ENCODE results near the gene SYNE1. TPM values are rescaled to one million over a fixed set of nuclear protein-coding genes. Genes with fewer than 3 reads are reported as not detected.

The SYNE1 gene
- total RNA-seq, 2 experiments from 2014 or later, result 133 to 140 TPM

GRCh38 chr6:152399399-152399798, 237.8 kb downstream of the SYNE1 start:
- ATAC-seq (ENCODE audit: low read depth) (no peak), DNase-seq (no peak)
- Mint-ChIP-seq H3K4me1 (no peaks in the 10 kb centered on the region), H3K36me3 (no peaks in the 10 kb centered on the region), H3K27me3 (peaks cover under 1% of the 10 kb centered on the region), H3K27ac (no peak overlapping the region), H3K4me3 (no peak overlapping the region), H3K9me3 (peaks cover 1% of the 10 kb centered on the region)
- POLR2A ChIA-PET, result no interaction called here

- no peak for ATAC-seq (ENCODE audit: low read depth)
- no peaks in the 10 kb centered on the region for H3K36me3 Mint-ChIP-seq
- H3K9me3 Mint-ChIP-seq, result peaks cover 1% of the 10 kb centered on the region
- H3K4me3 Mint-ChIP-seq, result no peak overlapping the region
- H3K4me1 Mint-ChIP-seq, result no peaks in the 10 kb centered on the region
- peaks cover 3% of the 10 kb centered on the region for H3K27me3 Mint-ChIP-seq
- no peak for DNase-seq
- no peak overlapping the region for H3K27ac Mint-ChIP-seq
- POLR2A ChIA-PET, result no interaction called here
Observed at GRCh38 chr6:152398993-152399392, 238.2 kb downstream of the SYNE1 start.

DNA sequence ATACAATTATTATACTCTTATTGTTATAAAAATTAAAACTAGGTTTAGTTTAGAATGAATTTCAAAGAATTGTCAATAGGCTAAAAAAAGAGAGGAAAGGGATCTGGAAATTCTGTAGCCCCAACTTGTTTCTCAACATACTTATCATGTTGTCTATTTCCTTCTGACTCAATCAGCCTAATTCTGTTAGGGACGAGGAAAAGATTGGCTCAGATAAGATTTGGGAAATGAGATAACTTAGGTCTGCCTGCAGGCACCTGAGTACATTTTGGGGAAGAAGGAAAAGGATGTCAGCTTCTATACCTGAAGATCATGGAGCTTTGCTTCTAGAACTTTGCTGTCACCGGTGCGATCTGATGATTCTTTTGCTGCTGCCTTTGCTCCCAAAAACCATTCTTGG, 238.8 kb downstream of the SYNE1 start:
- no peak for ATAC-seq (ENCODE audit: low read depth)

DNA sequence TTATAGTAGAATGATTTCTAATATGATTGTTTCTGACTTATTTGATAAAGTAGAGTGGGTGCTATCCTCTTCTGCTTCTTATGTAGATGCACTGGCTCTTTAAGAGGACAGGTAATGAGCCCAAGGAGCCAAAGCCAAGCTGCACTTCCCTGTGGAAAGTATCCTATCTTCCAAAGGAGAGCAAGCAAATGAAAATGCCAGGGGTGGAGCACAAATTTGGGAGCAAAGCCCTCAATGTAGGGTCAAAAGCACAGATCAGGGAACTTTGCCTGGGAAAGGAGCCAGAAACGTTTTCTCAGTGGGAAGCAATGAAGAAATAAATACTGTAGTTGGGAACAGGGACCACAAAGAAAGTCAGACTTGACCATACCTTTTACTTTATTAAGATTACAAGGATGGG, 242.9 kb downstream of the SYNE1 start:
- POLR2A ChIA-PET, result no interaction called here
- no peaks in the 10 kb centered on the region for H3K4me1 Mint-ChIP-seq
- DNase-seq, result no peak
- no peak for ATAC-seq (ENCODE audit: low read depth)
- no peak overlapping the region for H3K4me3 Mint-ChIP-seq
- H3K36me3 Mint-ChIP-seq, result no peaks in the 10 kb centered on the region
- no peaks in the 10 kb centered on the region for H3K9me3 Mint-ChIP-seq
- no peak overlapping the region for H3K27ac Mint-ChIP-seq
- H3K27me3 Mint-ChIP-seq, result peaks cover 13% of the 10 kb centered on the region

More for the DNA sequence above, 238.8 kb downstream of the SYNE1 start:
- Mint-ChIP-seq H3K27ac (no peak overlapping the region), H3K36me3 (no peaks in the 10 kb centered on the region), H3K9me3 (peaks cover 1% of the 10 kb centered on the region), H3K4me1 (no peaks in the 10 kb centered on the region), H3K4me3 (no peak overlapping the region), H3K27me3 (peaks cover 5% of the 10 kb centered on the region)
- no peak for DNase-seq
- POLR2A ChIA-PET, result no interaction called here

DNA sequence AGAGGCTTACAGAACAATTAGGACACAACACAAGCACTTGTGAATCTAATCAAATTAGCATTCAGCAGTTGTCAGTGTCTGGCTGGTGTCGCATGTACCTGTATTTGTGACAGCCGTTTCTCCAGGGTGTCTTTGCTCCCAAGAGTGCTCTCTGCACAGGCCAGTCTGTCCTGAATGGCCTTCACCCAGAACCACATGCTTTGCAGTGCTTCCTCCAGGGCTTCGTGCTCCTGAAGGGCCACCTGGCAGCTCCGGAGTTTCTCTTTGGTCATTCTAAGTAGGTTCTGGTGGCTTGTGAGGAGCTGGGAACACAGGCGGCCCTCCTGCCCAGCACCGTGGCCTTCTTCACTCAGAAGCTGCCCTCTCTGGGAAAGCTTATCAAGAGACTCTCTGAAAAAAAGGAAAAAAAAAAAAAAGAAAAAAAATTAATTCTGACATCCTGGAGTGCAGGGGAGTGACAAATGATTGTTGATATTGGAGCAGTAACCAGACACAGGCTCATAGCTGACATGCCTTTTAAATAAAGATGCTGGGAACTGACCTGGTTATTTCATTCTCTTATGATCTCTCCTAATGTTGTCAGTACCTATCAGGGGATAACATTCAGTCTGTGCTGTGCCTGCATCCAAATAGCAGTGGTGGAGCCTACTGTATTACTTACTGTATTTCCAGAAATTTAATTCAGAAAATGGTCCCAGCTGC, 245.8 kb downstream of the SYNE1 start:
- H3K9me3 Mint-ChIP-seq, result no peaks in the 10 kb centered on the region
- H3K4me1 Mint-ChIP-seq, result no peaks in the 10 kb centered on the region
- H3K27ac Mint-ChIP-seq, result no peak overlapping the region
- peaks cover 17% of the 10 kb centered on the region for H3K27me3 Mint-ChIP-seq
- POLR2A ChIA-PET, result no interaction called here
- no peak overlapping the region for H3K4me3 Mint-ChIP-seq
- no peak for ATAC-seq (ENCODE audit: low read depth)
- H3K36me3 Mint-ChIP-seq, result no peaks in the 10 kb centered on the region
- DNase-seq, result no peak

- DNase-seq, result no peak
- no peaks in the 10 kb centered on the region for H3K4me1 Mint-ChIP-seq
- no peaks in the 10 kb centered on the region for H3K36me3 Mint-ChIP-seq
- H3K27me3 Mint-ChIP-seq, result peaks cover 12% of the 10 kb centered on the region
- POLR2A ChIA-PET, result no interaction called here
- H3K4me3 Mint-ChIP-seq, result no peak overlapping the region
- H3K27ac Mint-ChIP-seq, result no peak overlapping the region
- H3K9me3 Mint-ChIP-seq, result no peaks in the 10 kb centered on the region
- no peak for ATAC-seq (ENCODE audit: low read depth)
Observed at GRCh38 chr6:152387091-152387490, 250.1 kb downstream of the SYNE1 start.

- POLR2A ChIA-PET, result no interaction called here
- no peak for ATAC-seq (ENCODE audit: low read depth)
- no peak for DNase-seq
- no peaks in the 10 kb centered on the region for H3K36me3 Mint-ChIP-seq
- H3K4me1 Mint-ChIP-seq, result no peaks in the 10 kb centered on the region
- H3K9me3 Mint-ChIP-seq, result no peaks in the 10 kb centered on the region
- no peak overlapping the region for H3K27ac Mint-ChIP-seq
- peaks cover 10% of the 10 kb centered on the region for H3K27me3 Mint-ChIP-seq
- no peak overlapping the region for H3K4me3 Mint-ChIP-seq
Observed at GRCh38 chr6:152386131-152386530, 251.0 kb downstream of the SYNE1 start.

DNA sequence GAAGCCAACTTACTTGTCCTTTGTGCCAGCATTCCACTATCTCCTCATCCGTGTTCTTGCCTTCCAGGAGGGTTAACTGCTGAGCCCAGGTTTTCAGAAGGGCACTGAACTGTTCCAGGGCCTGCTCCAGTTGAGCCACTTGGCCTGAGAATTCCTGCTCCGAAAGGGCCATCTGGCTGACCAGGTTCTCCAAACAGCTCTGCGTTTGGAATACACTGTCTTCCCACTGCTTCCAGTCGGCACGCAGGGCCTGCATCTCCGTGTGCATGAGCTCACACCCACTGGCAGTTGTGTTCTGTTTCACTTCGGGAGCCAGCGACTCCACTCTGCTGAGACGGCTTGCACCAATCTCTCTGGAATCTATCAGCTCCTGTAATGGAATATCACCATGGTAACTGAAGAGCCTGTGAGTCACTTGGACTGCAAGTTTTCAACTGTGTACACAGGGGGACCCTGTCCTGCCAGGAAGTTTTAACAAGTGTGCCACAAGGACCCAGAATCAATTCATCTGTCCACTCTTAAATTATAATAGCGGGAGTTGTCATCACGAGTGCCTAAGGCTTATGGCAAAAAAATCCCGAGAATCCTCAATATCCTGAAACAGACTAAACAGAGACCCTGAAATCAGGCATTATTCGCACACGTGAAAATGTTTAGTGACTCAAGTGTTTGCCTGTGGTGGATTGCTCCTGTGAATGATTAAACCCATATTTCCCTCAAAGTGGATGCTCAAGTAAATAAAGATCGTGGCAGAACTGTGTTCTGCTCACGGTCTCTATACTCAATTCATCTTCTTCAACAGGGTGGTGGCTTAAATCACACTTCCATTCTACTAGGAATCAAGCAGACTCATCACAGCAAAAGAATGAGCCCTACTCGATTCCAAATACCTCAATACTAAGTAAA, 255.9 kb downstream of the SYNE1 start:
- H3K9me3 Mint-ChIP-seq, result no peaks in the 10 kb centered on the region
- H3K27me3 Mint-ChIP-seq, result no peaks in the 10 kb centered on the region
- no peak overlapping the region for H3K27ac Mint-ChIP-seq
- H3K36me3 Mint-ChIP-seq, result no peaks in the 10 kb centered on the region
- ATAC-seq (ENCODE audit: low read depth) (no peak), DNase-seq (no peak)
- no peak overlapping the region for H3K4me3 Mint-ChIP-seq
- no peaks in the 10 kb centered on the region for H3K4me1 Mint-ChIP-seq
- POLR2A ChIA-PET, result interaction anchor here (0.8 kb wide), 1 partner anchor 12 kb away, joined by 3 read pairs; no protein-coding TSS in a partner anchor

DNA sequence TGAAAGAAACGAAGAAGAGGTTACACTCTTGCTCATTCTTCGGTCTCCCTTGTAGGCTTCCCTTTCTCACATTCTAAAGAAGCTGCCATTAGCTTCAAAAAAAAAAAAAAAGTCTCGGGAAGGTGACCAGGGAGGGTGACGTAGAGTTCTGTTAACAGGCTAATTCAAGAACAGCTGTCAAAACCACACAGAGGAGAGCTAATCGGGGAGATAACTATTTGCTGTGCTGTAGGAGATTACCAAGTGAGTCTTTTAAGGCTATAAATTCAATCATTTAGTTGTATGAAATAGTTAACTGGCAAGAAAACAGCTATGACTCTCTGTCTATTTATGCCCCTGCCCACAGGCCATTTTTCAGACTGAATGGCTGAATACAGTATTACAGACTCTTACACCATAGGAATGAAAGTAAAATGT, 256.8 kb downstream of the SYNE1 start:
- H3K4me1 Mint-ChIP-seq, result no peaks in the 10 kb centered on the region
- POLR2A ChIA-PET, result interaction anchor here (0.8 kb wide), 1 partner anchor 11 kb away, joined by 3 read pairs; no protein-coding TSS in a partner anchor
- H3K27me3 Mint-ChIP-seq, result peaks cover 1% of the 10 kb centered on the region
- DNase-seq (no peak), ATAC-seq (ENCODE audit: low read depth) (no peak)
- no peaks in the 10 kb centered on the region for H3K9me3 Mint-ChIP-seq
- H3K27ac Mint-ChIP-seq, result no peak overlapping the region
- H3K4me3 Mint-ChIP-seq, result no peak overlapping the region
- no peaks in the 10 kb centered on the region for H3K36me3 Mint-ChIP-seq

DNA sequence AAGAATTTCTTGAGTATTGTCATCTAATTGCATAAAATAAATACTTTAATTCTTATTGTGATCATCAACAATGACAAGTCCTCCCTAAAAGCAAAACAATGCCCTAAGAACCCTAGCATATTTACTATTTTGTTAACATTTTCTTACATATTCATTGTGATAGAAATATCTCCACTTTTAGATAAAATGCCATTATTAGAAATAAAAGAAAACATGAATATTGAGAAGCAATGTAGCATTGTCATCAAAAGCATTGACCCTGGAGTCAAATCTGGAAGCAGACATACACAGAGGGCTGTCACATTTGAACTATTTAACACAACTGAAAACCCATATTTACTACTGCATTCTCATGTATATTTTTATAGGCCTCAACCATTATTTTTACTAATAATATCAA, 257.7 kb downstream of the SYNE1 start:
- POLR2A ChIA-PET, result no interaction called here
- DNase-seq (no peak), ATAC-seq (ENCODE audit: low read depth) (no peak)
- H3K27me3 Mint-ChIP-seq, result peaks cover 1% of the 10 kb centered on the region
- H3K27ac Mint-ChIP-seq, result no peak overlapping the region
- no peaks in the 10 kb centered on the region for H3K36me3 Mint-ChIP-seq
- H3K4me1 Mint-ChIP-seq, result no peaks in the 10 kb centered on the region
- H3K4me3 Mint-ChIP-seq, result no peak overlapping the region
- no peaks in the 10 kb centered on the region for H3K9me3 Mint-ChIP-seq

- no peak overlapping the region for H3K27ac Mint-ChIP-seq
- no peak for DNase-seq
- H3K4me1 Mint-ChIP-seq, result no peaks in the 10 kb centered on the region
- no peaks in the 10 kb centered on the region for H3K9me3 Mint-ChIP-seq
- POLR2A ChIA-PET, result no interaction called here
- no peak overlapping the region for H3K4me3 Mint-ChIP-seq
- H3K27me3 Mint-ChIP-seq, result peaks cover 1% of the 10 kb centered on the region
- H3K36me3 Mint-ChIP-seq, result no peaks in the 10 kb centered on the region
- no peak for ATAC-seq (ENCODE audit: low read depth)
Observed at GRCh38 chr6:152378169-152378568, 259.0 kb downstream of the SYNE1 start.

GRCh38 chr6:152375197-152375596, 262.0 kb downstream of the SYNE1 start:
- no peak for DNase-seq
- no peaks in the 10 kb centered on the region for H3K4me1 Mint-ChIP-seq
- H3K27ac Mint-ChIP-seq, result no peak overlapping the region
- ATAC-seq (ENCODE audit: low read depth), result no peak
- H3K4me3 Mint-ChIP-seq, result no peak overlapping the region
- H3K9me3 Mint-ChIP-seq, result no peaks in the 10 kb centered on the region
- POLR2A ChIA-PET, result no interaction called here
- no peaks in the 10 kb centered on the region for H3K36me3 Mint-ChIP-seq
- H3K27me3 Mint-ChIP-seq, result peaks cover 1% of the 10 kb centered on the region

GRCh38 chr6:152372945-152373344, 264.2 kb downstream of the SYNE1 start:
- no peaks in the 10 kb centered on the region for H3K4me1 Mint-ChIP-seq
- DNase-seq (no peak), ATAC-seq (ENCODE audit: low read depth) (no peak)
- H3K4me3 Mint-ChIP-seq, result no peak overlapping the region
- peaks cover 4% of the 10 kb centered on the region for H3K27me3 Mint-ChIP-seq
- H3K36me3 Mint-ChIP-seq, result no peaks in the 10 kb centered on the region
- POLR2A ChIA-PET, result no interaction called here
- H3K9me3 Mint-ChIP-seq, result no peaks in the 10 kb centered on the region
- H3K27ac Mint-ChIP-seq, result no peak overlapping the region

DNA sequence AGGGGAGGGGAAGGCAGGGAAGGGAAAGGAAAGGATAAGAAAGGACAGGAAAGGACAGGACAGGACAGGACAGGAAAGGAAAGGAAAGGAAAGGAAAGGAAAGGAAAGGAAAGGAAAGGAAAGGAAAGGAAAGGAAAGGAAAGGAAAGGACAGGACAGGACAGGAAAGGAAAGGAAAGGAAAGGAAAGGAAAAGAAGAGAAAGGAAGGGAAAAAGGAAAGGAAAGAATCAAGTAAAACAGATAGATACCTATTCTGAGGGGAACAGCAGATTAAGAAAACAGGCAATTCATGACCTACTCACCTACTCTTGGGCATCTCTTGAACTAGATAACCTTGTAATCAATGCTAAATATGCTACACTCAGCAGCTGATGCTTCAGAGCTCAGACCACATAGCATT, 265.4 kb downstream of the SYNE1 start:
- H3K27ac Mint-ChIP-seq, result no peak overlapping the region

More for the DNA sequence above, 265.4 kb downstream of the SYNE1 start:
- H3K9me3 Mint-ChIP-seq, result no peaks in the 10 kb centered on the region
- no peak overlapping the region for H3K4me3 Mint-ChIP-seq
- DNase-seq, result no peak
- no peaks in the 10 kb centered on the region for H3K4me1 Mint-ChIP-seq
- POLR2A ChIA-PET, result no interaction called here
- peaks cover 6% of the 10 kb centered on the region for H3K27me3 Mint-ChIP-seq
- H3K36me3 Mint-ChIP-seq, result no peaks in the 10 kb centered on the region
- ATAC-seq (ENCODE audit: low read depth), result no peak

Data from activated naive CD8-positive, alpha-beta T cell treated with anti-CD3 and anti-CD28 coated beads, Interleukin-2, amount 10 ng/mL, durations not matched to agents 7 days and 5 days (primary cell).